Fibroblast of villous mesenchyme (primary cell): ENCODE results near the gene ACADS. TPM values are rescaled to one million over a fixed set of nuclear protein-coding genes. Genes with fewer than 3 reads are reported as not detected.

Experiments used
- DNase-seq: peaks from one replicate; pipeline ENCODE4 v3.0.0-alpha.2; 2010; ENCODE audit warnings: low read depth
- H3K4me3 ChIP-seq: 2 replicates; pipeline ENCODE4 v1.5.1; 2011; ENCODE audit warnings: low read depth, mild to moderate bottlenecking, low read length
- CTCF ChIP-seq: IDR thresholded peaks from 2 replicates; pipeline ENCODE4 v1.5.1; 2012; ENCODE audit warnings: low read depth, mild to moderate bottlenecking, low read length; ENCODE audit not compliant: insufficient read depth
- total RNA-seq: library from RNA; depleted of rRNA; stranded (reverse); fragments of >200 nt; gene quantifications from 2 replicates; pipeline ENCODE4 v1.2.3, GENCODE V29; 2012

Gene ACADS
- total RNA-seq, 1 donor, result 6.9 TPM

GRCh38 chr12:120690978-120691377, 34.6 kb upstream of the ACADS start:
- TF ChIP-seq CTCF, result no peak
- no peak for DNase-seq
- H3K4me3 ChIP-seq, result no peak overlapping the region

GRCh38 chr12:120692524-120693033, 33.0 kb upstream of the ACADS start:
- no peak for TF ChIP-seq CTCF
- no peak overlapping the region for H3K4me3 ChIP-seq
- DNase-seq, result peak; percentile 29

- H3K4me3 ChIP-seq, result no peak overlapping the region
- no peak for DNase-seq
- TF ChIP-seq CTCF, result no peak
Observed at GRCh38 chr12:120693848-120694247, 31.8 kb upstream of the ACADS start.

- H3K4me3 ChIP-seq, result no peak overlapping the region
- TF ChIP-seq CTCF, result no peak
- DNase-seq, result no peak
Observed at GRCh38 chr12:120696626-120697025, 29.0 kb upstream of the ACADS start.

GRCh38 chr12:120697344-120697743, 28.3 kb upstream of the ACADS start:
- no peak overlapping the region for H3K4me3 ChIP-seq
- no peak for DNase-seq
- no peak for TF ChIP-seq CTCF

- no peak overlapping the region for H3K4me3 ChIP-seq
- no peak for TF ChIP-seq CTCF
Observed at GRCh38 chr12:120698665-120699064, 27.0 kb upstream of the ACADS start.

GRCh38 chr12:120699553-120699952, 26.1 kb upstream of the ACADS start:
- no peak overlapping the region for H3K4me3 ChIP-seq
- DNase-seq, result no peak
- TF ChIP-seq CTCF, result no peak

More at GRCh38 chr12:120698665-120699064, 27.0 kb upstream of the ACADS start:
- no peak for DNase-seq
